HCT116 (cell line): ENCODE measurements around the gene KCNE1.

Experiments used
- CEBPB ChIP-seq: IDR thresholded peaks from 2 replicates; pipeline ENCODE4 v1.6.1; 2012; ENCODE audit warnings: low read depth
- EZH2phosphoT487 ChIP-seq: fragments of 200-600 bp; IDR thresholded peaks from 2 replicates; pipeline ENCODE4 v1.6.1; 2018; ENCODE audit warnings: antibody characterized with exemption, borderline replicate concordance
- POLR2A ChIP-seq: IDR thresholded peaks from 2 replicates; pipeline ENCODE4 v1.7.0; 2011; ENCODE audit warnings: borderline replicate concordance; ENCODE audit not compliant: insufficient read depth, insufficient read length; ENCODE audit errors: extremely low read depth
- RAD21 ChIP-seq: IDR thresholded peaks from 2 replicates; pipeline ENCODE4 v1.6.1; 2012; ENCODE audit warnings: low read depth, mild to moderate bottlenecking
- SIN3A ChIP-seq: IDR thresholded peaks from 2 replicates; pipeline ENCODE4 v1.6.1; 2012; ENCODE audit warnings: low read depth
- SRF ChIP-seq: IDR thresholded peaks from 2 replicates; pipeline ENCODE4 v1.6.1; 2012; ENCODE audit warnings: low read depth
- YY1 ChIP-seq: IDR thresholded peaks from 2 replicates; pipeline ENCODE4 v1.6.1; 2011; ENCODE audit warnings: low read length, low read depth, moderate library complexity, mild to moderate bottlenecking; ENCODE audit not compliant: insufficient replicate concordance; ENCODE audit errors: extremely low read depth
- ZFX ChIP-seq: fragments of 450-650 bp; IDR thresholded peaks from 2 replicates; pipeline ENCODE4 v1.6.1; 2017
- TF ChIP-seq, protein P1 (sequence below): IDR thresholded peaks from 2 replicates; pipeline ENCODE4 v1.6.1; 2011; ENCODE audit warnings: mild to moderate bottlenecking, low read length, moderate library complexity; ENCODE audit not compliant: insufficient replicate concordance; ENCODE audit errors: extremely low read depth
- TF ChIP-seq, protein P2 (sequence below): IDR thresholded peaks from 2 replicates; pipeline ENCODE4 v1.6.1; 2012
- TF ChIP-seq, protein P3 (sequence below), 3 experiments: fragments of 200-600 bp in 1 of 3; sonication (generic) in 1 of 3; IDR thresholded peaks in 2 of 3; conservative IDR thresholded peaks in 1 of 3; 2 replicates each; pipeline ENCODE4 v1.5.1; 2012 to 2017; ENCODE audit warnings: low read depth in 2 of 3, low read length in 2 of 3, antibody characterized with exemption in 1 of 3, borderline replicate concordance in 1 of 3, control low read depth in 1 of 3, mild to moderate bottlenecking in 1 of 3, mixed read lengths in 1 of 3, mixed run types in 1 of 3, moderate library complexity in 1 of 3; ENCODE audit not compliant: insufficient read depth in 1 of 3
- TF ChIP-seq, protein P4 (sequence below): IDR thresholded peaks from 2 replicates; pipeline ENCODE4 v1.6.1; 2012

DNA sequence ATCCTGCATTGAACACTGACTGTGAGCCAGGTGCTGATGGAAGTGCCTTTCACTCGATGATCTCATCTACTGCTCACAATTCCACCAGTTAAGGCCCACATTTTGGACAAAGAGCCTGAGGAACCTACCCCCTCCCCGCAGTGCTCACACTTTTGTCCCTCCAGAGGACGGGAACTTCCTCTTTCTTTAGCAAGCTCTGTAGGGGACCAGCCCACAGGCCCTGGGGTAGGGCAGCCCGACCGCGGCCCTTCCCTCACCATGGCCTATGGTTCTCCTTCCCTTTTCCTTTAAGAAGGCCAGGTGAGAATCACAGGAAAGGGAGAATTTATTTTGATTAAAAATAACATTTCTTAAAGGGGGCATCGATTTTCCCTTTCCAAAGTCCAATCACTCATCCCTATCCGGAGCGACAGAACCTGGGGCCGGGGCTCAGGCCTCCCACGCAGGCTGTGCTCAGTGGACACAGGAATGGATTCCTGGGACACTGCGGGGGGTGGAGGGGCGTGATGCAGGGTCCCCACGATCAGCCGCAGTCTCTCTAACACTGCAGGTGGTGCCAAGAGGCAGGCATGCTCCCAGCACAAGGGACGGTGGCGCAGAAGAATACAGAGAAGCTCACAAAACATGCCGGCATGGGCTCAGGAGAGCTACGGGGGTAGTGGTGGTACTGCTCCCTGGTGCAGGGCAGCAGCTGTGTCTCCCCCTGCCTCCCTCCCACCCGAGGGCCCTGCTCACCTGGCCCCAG is 8.9 kb upstream of the KCNE1 start:
- TF ChIP-seq SRF (no peak), POLR2A (no peak), EZH2phosphoT487 (no peak), CEBPB (no peak), ZFX (no peak), RAD21 (no peak), YY1 (no peak), SIN3A (no peak)
- TF ChIP-seq, protein P1, sequence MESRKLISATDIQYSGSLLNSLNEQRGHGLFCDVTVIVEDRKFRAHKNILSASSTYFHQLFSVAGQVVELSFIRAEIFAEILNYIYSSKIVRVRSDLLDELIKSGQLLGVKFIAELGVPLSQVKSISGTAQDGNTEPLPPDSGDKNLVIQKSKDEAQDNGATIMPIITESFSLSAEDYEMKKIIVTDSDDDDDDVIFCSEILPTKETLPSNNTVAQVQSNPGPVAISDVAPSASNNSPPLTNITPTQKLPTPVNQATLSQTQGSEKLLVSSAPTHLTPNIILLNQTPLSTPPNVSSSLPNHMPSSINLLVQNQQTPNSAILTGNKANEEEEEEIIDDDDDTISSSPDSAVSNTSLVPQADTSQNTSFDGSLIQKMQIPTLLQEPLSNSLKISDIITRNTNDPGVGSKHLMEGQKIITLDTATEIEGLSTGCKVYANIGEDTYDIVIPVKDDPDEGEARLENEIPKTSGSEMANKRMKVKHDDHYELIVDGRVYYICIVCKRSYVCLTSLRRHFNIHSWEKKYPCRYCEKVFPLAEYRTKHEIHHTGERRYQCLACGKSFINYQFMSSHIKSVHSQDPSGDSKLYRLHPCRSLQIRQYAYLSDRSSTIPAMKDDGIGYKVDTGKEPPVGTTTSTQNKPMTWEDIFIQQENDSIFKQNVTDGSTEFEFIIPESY, result no peak
- TF ChIP-seq, protein P2, sequence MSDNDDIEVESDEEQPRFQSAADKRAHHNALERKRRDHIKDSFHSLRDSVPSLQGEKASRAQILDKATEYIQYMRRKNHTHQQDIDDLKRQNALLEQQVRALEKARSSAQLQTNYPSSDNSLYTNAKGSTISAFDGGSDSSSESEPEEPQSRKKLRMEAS, result no peak
- TF ChIP-seq, protein P3, sequence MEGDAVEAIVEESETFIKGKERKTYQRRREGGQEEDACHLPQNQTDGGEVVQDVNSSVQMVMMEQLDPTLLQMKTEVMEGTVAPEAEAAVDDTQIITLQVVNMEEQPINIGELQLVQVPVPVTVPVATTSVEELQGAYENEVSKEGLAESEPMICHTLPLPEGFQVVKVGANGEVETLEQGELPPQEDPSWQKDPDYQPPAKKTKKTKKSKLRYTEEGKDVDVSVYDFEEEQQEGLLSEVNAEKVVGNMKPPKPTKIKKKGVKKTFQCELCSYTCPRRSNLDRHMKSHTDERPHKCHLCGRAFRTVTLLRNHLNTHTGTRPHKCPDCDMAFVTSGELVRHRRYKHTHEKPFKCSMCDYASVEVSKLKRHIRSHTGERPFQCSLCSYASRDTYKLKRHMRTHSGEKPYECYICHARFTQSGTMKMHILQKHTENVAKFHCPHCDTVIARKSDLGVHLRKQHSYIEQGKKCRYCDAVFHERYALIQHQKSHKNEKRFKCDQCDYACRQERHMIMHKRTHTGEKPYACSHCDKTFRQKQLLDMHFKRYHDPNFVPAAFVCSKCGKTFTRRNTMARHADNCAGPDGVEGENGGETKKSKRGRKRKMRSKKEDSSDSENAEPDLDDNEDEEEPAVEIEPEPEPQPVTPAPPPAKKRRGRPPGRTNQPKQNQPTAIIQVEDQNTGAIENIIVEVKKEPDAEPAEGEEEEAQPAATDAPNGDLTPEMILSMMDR (IDR thresholded peaks at IDR 0.05 in 2 of 3, conservative IDR thresholded peaks at IDR 0.05 in 1 of 3; ENCODE audit: borderline replicate concordance in 1 of 3, insufficient read depth in 1 of 3, low read depth in 2 of 3, low read length in 2 of 3), result no peak
- TF ChIP-seq, protein P4, sequence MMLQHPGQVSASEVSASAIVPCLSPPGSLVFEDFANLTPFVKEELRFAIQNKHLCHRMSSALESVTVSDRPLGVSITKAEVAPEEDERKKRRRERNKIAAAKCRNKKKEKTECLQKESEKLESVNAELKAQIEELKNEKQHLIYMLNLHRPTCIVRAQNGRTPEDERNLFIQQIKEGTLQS, result no peak
